NCI-H1105 treated with DMSO at 0.1 percent for 48 hours (cell line): ENCODE data around the gene WDR18.

ENCODE experiments used
- DNase-seq: peaks from one replicate; lab custom pipeline; 2025; lab: John Stamatoyannopoulos, UW

Gene WDR18

DNA sequence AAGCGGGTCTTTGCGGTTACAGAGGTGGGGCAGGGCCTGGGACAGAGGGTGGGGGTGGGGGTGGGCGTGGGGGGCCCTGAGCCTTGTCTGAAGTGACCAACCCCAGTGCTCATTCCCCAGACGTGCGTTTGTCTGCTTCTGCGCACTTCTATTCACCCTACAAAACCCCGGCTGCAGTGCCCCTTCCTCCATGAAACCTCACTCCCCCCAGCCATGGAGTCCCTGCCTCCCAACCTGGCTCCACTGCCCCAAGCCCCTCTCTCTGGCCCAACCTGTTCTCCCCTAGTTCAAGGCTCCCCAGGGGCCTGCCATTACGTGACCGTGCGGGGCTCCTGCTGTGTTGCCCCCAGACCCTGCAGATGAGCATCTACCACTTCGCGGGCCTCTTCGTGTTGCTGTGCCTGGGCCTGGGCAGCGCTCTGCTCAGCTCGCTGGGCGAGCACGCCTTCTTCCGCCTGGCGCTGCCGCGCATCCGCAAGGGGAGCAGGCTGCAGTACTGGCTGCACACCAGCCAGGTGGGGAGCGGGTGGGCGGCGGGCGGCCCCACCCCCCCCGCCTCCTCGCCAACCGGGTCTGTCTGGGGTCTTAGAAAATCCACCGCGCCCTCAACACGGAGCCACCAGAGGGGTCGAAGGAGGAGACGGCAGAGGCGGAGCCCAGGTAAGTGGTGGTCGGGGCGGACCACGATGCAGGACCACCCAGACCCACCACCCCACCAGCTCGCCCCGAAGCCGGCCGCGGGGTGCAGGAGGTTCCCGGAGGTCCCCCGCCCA lies 24.3 kb downstream of the WDR18 start:
- no peak for DNase-seq

DNA sequence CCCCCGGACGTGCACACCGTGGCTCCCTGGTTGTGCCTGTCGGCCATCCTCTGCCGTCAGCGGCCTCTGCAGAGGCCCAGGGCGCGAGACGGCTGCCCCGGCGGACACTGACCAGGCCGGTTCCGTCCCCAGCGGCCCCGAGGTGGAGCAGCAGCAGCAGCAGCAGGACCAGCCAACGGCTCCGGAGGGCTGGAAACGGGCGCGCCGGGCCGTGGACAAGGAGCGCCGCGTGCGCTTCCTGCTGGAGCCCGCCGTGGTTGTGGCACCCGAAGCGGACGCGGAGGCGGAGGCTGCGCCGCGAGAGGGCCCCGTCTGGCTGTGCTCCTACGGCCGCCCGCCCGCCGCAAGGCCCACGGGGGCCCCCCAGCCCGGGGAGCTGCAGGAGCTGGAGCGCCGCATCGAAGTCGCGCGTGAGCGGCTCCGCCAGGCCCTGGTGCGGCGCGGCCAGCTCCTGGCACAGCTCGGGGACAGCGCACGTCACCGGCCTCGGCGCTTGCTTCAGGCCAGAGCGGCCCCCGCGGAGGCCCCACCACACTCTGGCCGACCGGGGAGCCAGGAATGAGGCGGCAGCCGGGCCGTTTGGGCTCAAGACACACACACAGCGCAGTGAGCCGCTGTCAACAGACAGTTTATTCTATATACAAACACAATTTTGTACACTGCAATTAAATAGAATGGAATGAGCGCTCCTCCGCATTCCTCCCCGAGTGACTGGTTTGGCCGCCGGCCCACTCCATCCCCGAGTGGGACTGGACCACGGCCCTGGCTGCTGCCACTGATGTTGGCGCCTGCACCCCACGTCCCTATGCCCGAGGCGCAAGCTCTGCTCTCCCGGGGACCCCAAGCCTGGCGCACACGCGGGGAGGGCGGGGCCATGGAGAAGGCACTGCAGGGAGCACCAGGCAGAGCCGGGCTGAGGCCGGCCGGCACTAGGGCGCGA lies 25.2 kb downstream of the WDR18 start:
- DNase-seq, result no peak

DNA sequence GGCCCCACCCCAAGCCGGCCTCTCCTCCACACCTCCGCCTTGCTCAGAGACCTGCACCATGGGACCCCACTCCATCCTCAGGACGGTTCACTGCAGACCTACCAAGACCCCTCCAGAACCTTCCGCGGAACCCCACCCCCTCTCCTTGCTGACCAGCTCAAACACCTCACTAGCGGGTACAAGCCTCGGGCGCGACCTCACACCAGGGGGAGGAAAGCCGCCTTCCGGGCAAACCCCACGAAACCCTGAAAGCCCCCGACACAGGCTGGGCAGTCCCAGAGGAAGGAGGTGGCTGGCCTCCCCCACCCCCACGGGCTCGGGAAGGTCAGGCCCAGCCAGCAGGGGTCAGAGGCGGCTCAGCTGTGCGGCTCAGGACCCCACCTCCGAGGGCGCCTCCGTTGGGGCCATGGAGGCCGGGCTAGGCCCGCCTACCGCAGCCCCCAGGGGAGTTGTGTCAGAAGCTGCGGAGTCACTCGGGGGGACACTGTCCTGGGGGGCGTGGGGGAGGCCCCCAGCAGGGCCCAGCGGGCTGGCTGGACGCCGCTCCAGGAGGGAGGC lies 25.9 kb downstream of the WDR18 start:
- DNase-seq, result no peak

DNA sequence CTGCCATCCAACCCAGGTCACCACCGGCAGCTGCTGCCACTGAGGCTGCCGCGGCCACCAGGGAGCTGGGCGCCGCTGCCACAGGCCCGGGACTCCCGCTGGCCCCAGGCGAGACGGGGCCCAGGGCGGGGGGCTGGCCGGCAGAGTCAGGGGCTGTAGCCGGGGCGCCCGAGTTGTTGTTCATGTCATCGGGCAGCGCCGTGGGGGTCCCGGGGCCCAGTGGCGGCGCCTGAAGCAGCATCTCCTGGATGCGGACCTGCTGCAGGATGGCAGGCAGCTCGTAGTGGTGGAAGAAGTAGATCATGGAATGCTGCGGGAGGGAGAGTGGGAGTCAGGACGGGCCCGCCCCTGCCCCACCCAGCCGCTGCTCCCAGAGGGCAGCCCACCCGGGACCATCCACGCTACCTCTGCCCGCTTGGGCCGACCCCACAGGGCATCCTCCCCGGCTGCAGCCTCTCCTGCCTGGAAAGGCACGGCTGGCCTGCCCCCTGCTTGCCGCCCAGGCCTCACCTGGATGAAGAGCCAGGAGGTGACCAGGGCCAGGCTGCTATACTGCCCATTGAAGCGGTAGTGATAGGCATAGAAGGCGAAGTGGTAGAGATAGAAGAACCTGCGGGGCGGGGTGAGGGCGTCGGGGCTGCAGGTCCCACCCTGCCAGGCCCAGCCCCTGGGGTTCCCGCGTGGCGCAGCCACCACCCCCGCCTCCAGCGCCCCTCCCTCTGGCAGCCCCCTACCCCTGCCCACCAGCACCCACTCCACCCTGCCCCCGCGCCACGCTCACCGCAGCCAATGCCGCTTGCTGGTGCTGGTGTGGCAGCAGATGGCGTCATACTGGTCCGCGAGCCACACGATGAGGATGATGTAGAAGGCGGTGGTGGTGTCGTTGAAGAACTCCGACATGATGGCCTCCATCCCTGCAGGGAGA lies 26.7 kb downstream of the WDR18 start:
- no peak for DNase-seq

DNA sequence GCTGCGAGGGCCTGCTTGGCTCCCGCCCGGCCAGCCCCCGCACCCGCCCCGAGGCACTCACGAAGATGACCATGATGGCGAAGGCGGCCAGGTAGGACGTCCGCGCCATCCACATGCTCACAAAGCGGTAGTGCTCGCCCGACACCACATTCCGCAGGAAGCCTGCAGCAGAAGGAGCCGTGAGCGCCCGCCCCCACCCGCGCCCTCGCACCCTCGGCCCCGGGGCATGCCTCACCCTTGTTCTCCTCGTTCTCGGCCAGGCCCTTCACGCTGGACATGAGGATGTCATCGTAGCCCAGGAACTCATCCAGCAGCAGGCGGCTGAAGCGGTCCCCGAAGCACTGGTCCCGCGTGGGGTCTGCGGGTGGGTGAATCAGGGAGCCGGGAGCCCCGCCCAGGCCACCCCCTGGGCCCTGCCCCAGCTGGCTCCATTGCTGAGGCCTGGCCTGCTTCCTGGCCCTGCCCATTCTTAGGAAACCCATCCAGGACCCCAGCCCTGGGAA lies 27.7 kb downstream of the WDR18 start:
- DNase-seq, result no peak

DNA sequence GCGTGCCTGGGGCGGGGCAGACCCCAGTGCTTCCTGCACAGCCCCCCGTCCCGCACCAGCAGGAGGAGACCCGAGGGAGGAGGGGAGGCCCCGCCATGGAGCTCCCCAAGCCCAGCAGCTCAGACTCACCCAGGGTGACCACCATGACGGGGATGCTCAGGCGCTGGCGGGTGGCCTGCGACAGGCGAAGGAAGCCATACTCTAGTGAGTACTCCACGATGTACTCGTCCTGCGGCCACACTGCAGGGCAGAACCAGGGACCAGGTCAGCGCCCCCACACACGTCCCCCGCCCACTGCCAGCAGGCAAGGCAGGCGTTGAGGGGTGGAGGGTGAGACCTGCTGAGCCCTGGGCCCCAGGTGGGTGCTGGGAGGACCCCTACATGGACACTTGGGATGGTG lies 28.2 kb downstream of the WDR18 start:
- no peak for DNase-seq

DNA sequence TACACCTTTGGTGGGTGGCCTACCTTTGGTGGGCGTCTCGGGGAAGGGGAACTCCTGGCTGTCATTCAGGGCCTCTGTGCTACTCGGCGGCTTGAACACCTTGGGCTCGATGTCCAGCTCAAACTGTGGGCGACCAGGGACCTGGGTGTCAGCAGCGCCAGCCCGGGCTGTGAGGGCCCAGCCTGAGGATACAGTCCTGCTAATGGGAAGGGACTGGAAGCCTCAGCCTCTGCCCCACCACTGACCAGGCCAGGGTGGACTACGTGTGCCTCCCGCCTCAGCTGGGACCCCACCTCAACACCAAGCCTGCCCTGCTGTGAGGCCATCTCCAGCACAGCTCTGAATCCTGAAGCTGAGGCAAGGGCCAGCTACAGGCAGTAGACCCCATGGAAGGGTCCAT lies 29.1 kb downstream of the WDR18 start:
- no peak for DNase-seq

DNA sequence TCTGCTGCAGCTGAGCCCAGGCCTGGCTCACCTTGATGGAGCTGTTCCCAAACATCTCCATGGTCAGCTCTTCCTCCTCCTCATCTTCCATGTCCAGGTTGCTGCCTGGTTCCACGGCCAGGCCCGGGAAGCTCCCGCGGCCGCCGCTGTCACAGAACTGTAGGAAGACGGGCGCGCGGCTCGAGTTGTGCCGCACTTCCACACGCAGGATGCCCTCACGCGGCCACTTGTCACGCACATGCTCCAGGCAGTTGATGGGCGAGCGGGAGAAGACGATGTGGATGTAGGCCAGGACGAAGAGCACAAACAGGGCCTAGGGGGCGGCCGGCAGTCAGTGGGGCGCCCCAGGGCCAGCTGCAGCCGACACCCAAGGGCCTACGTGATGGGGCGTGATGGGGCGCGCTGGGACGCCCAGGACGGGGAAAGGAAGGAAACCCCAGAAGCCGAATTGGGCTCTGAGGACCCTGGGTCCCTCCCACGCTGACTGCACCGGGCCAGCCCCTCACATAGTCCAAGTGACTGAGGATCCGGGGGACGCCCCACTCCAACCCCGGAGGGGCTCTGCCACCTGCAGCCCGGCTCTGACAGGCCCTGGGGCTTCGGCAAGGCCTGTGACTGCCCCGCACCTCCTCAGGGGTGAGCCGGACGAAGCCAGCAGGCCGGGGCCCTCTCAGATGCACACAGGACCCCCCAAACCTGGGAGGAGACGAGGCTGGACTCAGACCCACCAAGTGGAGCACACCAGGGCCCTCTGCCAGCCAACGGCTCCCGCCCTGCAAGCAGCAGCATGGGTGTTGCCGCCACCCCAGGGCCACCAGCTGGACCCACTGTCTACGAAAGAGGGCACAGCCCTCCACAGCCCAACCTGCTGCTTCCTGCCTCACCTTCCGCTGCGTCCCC lies 30.3 kb downstream of the WDR18 start:
- no peak for DNase-seq

DNA sequence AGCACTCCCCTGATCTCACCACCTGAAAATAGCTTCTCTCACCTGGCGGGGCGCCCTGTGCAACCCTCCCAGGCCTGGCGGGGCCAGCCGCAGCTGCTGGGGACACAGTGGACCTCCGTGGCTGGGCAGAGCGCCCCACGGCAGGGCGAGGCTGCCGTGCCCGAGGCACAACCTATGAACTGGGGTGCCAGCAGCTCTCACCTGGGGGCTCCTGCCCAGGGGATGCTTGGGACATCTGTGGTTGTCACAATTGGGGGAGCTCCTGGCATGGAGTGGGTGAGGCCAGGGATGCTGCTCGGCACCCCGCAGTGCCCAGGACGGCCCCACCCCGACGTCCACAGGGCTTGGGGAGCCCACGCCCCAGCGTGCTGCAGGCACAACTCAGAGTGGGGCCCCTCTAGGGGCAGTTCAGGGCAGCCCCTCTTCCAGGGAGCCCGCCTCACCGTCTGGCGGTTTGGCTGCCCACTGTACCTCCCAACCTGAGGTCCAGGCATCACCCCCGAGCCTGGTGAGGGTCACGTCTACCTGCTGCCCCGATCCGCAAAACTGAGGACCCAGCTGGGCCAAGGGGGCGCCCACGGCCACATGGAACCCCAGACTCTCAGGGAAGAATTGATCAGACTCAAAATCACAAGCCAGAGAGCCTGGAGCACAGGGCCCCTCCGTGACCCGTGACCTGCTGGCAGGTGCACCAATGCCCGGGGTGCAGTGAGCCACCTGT lies 31.1 kb downstream of the WDR18 start:
- no peak for DNase-seq

DNA sequence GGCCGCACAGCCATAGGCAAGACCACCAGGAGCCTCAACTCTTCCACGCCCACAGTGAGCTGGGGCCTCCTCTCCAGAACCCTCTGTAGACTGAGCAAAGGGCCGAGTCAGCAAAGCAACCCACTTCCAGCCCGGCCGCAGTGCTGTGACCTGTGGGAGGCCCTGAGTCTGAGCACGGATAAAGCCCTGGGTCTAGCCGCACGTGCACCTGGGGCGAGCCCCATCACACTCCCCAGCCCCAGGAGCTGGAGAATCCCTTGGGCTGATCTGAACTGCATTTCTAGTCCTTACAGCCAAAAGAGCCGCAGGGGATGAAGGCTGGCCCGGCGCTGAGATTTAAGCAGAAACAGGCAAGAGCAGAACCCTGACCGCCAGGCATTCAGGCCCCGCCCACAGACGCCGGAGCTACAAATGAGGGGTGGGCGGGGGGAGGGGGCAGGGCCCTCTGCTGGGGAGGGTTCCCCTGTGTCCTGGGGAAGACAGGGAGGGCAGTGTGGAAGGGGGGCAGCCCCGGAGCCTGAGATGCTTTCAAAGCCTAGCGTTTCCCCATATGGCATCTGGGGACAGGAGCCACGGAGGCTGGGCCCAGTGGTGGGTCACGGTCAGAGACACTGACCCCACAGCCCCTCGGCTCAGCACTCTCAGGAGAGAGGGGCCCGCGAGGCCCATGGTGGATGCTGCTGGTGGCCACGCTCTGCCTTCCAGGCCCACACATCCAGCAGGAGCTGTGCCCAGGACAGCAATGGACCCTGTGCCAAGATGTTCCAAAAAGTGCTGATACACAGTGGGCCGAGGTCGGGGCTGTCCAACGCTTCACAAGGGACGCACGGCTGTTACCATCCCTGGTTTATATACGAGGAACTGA lies 31.9 kb downstream of the WDR18 start:
- DNase-seq, result no peak

DNA sequence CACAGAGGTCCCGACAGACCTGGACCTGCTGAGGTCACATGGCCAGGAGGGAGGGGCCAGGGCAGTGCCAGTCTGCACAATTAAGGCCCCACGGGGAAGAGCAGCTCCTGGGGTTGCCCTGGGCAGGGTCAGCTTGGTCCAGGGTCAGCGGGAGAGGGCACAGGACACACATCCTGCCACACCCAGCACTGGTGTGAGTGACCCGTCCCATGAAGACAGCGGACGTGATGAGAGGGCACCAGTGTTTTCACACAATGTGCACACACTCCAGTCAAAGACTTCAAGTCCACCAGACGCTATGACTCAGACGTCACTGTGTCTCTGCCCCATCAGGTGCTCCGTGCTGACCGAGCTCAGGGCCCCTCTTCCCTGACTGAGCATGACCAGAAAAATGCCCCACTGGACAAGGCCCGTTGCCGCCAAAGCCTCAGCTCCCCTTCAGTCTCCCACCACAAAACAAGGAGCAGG lies 32.5 kb downstream of the WDR18 start:
- DNase-seq, result no peak

DNA sequence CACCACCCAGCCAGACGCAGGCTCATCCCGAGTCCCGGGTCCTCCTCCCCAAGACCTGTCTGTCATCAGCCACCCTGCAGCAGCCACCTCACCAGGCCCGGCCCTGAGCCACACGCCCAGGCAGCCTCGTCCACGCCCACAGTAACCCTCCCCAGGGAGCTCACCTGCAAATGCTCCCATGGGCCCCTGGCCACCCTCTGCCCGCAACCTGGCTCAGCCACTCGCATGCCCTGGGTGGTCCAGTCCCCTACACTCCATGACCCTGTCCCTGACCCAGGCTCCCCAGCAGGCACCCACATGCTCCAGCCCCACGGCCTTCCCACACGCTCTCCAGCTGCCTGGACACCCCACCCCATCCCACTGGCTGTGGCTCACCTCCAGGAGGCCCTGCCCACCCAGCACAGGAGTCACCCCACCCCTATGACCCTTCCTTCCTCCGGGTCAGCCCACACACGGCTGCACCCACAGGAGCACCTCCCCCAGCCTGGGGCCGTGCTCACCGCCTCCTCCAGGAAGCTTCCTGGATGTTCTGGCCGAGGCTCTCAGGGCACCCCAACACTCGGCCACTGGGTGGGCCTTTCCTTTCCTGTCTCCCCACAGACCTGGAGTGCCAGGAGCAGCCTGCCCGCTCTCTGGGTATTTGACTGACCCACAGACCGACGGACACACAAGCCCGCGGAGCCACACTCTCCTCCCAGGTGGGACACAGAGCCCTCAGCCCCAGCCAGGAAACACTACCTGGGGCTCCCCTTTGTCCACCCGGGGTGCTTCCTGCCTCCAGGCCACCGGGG lies 33.2 kb downstream of the WDR18 start:
- no peak for DNase-seq

DNA sequence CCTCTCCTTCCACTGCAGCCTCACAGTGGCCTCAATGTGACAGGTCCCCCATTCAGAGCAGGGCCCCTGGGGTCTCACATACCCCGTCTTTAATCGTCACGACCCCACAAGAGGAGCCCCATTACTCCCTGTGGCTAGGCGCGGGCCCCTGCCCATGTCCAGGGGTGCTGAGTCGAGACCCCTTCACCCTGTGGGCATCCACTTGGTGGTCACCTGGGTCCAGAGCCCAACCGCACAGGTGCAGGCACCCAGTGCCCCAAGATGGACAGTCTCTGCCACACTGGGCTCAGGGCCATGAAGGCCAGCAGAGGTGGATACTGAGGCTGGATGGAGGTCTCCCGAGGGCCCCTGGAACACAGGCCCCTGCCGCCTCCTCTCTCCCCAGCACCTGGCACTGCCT lies 33.8 kb downstream of the WDR18 start:
- no peak for DNase-seq

DNA sequence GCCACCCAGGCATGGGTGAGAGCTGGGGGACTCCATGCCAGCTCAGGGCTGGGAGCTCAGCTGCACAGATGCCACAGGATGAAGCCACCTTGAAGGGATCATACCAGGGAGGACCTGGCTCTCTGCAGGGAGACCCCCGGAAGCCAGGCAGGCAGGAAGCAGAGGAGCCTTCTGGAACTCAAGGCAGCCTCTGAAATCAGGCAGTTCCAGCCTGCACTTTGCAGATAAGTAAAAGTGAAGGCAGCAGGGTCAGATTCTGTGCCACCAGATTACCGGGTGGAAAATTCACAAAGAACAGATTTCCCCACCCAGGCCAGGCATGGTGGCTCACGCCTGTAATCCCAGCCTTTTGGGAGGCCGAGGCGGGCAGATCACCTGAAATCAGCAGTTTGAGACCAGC lies 34.2 kb downstream of the WDR18 start:
- DNase-seq, result no peak

DNA sequence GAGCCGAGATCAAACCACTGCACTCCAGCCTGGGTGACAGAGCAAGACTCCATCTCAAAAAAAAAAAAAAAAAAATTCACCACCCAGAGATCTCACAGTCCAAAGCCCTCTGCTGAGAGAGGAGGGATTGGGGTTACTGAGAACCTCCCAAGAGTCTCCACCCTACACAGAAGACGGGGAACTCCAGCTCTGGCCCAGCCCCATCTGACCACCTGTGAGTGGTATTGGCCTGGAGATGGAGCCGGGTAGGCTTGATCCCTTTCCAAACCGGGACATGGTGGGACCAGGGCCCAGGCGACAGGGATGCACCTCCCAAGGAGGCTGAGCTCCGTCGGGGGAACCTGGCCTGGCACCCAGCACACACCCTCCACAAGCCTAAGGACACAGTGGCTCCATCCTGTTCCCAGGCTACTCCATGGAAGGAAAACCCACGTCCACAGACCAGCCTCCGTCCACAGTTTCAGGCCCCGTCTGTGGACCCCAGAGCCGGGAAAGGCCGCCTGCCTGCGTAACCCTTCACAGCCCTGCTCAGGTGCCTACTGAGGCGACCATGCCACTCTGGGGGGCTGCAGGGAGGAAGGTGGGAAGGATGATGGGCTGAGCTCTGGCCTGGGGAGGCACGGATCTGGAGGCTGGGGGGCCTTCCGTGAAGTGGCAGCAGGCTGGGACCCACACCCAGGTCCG lies 34.9 kb downstream of the WDR18 start:
- no peak for DNase-seq

DNA sequence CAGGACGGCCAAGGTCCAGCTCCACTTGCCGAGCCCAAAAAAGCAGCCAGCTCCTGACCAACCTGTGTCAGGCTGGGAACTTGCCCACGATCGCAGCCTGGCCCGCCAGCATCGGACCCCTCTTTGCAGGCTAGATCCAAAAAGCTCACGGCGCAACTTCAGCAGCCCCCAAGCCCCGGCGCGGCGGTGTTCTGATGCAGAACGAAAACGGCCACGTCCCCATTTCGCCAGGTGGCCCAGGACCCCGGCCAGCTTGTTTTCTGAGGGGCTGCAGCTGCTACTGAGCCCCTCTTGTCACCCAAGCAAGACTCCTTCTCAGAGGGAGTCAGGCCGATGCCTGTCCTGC lies 35.4 kb downstream of the WDR18 start:
- DNase-seq, result no peak
